AG09309 (cell line): Measurements from ENCODE around the gene NWD2.
"Not testable (repeated sequence)": the region's sequence is repeated elsewhere in the genome, so short reads cannot be mapped to it uniquely, and the experiment has no call there.

Source experiments
- DNase-seq: peaks from one replicate; pipeline ENCODE4 v3.0.0-alpha.2; 2010; ENCODE audit warnings: low read depth
- H3K4me3 ChIP-seq: 2 replicates; pipeline ENCODE4 v1.5.1; 2011; ENCODE audit warnings: mild to moderate bottlenecking, low read depth, low read length, moderate library complexity; ENCODE audit not compliant: control insufficient read depth
- CTCF ChIP-seq: IDR thresholded peaks from 2 replicates; pipeline ENCODE4 v1.5.1; 2011; ENCODE audit warnings: mild to moderate bottlenecking, low read depth, low read length, inconsistent platforms; ENCODE audit not compliant: insufficient read depth, control insufficient read depth; ENCODE audit errors: missing control alignments

The NWD2 gene

GRCh38 chr4:37400241-37400881, 155.8 kb downstream of the NWD2 start:
- no peak for TF ChIP-seq CTCF
- H3K4me3 ChIP-seq, result no peak overlapping the region
- no peak for DNase-seq

DNA sequence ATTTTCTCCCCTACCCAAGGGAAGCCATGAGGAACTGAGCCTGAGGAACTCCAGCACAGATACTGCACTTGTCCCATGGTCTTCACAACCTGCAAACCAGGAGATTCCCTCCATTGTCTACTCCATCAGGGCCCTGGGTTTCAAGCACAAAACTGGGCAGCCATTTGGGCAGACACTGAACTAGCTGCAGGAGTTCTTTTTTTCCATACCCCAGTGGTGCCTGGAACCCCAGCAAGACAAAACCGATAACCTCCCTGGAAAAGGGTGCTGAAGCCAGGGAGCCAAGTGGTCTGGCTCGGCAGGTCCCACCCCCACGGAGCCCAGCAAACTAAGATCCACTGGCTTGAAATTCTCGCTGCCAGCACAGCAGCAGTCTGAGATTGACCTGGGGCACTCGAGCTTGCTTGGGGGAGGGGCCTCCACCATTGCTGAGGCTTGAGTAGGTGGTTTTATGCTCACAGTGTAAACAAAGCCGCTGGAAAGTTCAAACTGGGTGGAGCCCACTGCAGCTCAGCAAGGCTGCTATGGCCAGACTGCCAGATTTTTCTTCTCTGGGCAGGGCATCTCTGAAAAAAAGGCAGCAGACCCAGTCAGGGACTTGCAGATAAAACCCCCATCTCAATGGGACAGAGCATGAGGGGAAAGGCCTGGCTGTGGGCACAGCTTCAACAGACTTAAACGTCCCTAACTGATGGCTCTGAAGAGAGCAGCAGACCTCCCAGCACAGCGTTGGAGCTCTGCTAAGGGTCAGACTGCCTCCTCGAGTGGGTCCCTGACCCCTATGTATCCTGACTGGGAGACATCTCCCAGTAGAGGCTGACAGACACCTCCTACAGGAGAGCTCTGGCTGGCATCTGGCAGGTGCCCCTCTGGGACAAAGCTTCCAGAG, 163.6 kb downstream of the NWD2 start:
- DNase-seq, H3K4me3 ChIP-seq: not testable (repeated sequence)

GRCh38 chr4:37413612-37414011, 169.1 kb downstream of the NWD2 start:
- not testable (repeated sequence) for H3K4me3 ChIP-seq, DNase-seq

DNA sequence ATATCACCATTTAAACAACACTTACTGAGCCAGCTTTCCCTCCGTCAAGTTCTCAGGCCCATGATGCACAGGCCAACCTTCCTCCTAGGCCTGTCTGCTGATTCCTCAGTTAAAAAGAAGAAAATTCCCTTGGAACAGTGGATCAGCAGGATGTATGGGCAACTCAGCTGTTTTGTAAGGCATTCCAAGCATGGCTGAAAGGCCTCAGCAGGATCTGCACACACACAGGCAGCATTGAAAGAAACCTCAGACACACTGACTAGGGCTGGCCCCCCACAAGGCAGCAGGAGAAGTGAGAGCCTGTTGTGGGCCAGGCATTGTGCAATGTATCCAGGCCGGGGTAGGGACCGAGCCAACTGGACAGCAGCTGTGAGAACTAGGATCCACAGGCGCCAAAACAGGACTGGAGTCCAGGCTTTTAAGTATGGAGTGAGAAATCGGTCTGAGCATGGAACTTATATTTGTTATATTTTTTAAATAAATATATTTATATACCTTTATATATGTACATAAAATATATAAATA, 171.4 kb downstream of the NWD2 start:
- no peak for DNase-seq
- no peak overlapping the region for H3K4me3 ChIP-seq
- TF ChIP-seq CTCF, result no peak

DNA sequence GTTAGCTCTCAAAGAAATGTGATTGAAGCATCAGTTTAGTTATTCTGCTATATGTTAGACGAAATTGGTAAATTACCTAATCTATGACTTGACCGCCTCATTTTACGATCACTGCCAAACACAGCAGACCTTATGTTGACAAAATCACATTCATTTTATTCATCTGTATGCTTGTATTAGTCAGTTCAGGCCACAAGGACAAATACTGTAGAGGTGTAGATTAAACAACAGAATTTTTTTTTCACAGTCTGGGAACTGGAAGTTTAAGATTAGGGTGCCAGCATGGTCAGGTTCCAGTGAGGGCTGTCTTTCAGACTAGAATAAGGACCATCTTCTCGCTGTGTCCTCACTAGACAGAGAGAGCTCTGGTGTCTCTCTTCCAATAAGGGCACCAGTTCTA, 177.1 kb downstream of the NWD2 start:
- no peak for TF ChIP-seq CTCF
- no peak overlapping the region for H3K4me3 ChIP-seq

DNA sequence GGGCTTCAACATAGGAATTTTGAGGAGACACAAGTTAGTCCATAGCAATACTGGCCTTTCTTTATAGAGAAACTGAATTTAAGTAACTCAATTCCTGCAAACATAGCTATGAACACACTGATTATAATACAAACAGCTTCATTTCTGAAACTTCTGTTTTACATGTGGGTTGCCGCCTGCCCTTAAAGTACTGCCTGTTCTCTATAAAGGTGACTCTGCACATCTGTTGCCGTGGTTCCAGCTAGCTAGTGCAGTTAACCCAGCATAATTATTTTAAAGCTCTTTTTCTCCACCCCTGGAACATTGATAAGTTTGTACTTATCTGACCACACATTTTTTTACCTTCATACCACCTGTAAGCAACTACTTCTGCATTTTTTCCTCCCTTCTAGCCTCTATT, 177.6 kb downstream of the NWD2 start:
- TF ChIP-seq CTCF, result no peak
- no peak for DNase-seq
- no peak overlapping the region for H3K4me3 ChIP-seq

More for the DNA sequence above, 177.1 kb downstream of the NWD2 start:
- DNase-seq, result no peak

DNA sequence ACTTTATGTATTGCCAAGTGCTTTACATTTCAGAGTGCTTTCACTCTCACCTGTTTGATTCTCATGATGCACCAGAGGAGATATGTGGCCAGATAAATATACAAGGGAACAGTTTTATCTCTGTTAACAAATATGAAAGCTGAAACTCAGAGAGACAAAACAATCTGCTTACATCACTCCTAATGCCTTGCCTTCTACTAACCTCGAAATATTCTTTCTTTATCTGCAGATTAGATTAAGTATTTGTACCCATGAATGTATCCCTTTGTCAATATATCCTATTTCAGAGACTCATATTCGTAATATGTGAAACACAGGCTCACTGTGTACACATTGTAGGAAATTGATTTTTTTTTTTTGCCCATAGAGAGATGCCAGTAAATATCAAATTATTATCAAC, 178.1 kb downstream of the NWD2 start:
- DNase-seq, result no peak
- no peak overlapping the region for H3K4me3 ChIP-seq
- no peak for TF ChIP-seq CTCF
